Stimulated activated CD4-positive, alpha-beta T cell treated with anti-CD3 and anti-CD28 coated beads, TNF-alpha, amount 100 ng/mL, for 48 hours (primary cell): ENCODE results near the gene MAN1C1.

Experiments used
- DNase-seq, 3 donors: peaks; one replicate each; pipeline ENCODE4 v3.0.0-alpha.2; 2020; ENCODE audit warnings: low read depth in 3 of 3

MAN1C1 gene

GRCh38 chr1:25739341-25739740 lies 122.8 kb downstream of the MAN1C1 start:
- DNase-seq: no peak

GRCh38 chr1:25740071-25740470 lies 123.5 kb downstream of the MAN1C1 start:
- DNase-seq: no peak

GRCh38 chr1:25742316-25742715 lies 125.7 kb downstream of the MAN1C1 start:
- DNase-seq: no peak

GRCh38 chr1:25743164-25744139 lies 126.9 kb downstream of the MAN1C1 start:
- DNase-seq: no peak

GRCh38 chr1:25744140-25744581 lies 127.6 kb downstream of the MAN1C1 start:
- DNase-seq: no peak

- DNase-seq: no peak
Observed at GRCh38 chr1:25744636-25745425, 128.2 kb downstream of the MAN1C1 start.

- DNase-seq: no peak
Observed at GRCh38 chr1:25746299-25747045, 129.9 kb downstream of the MAN1C1 start.

GRCh38 chr1:25747046-25747719 lies 130.6 kb downstream of the MAN1C1 start:
- DNase-seq: no peak

- no peak for DNase-seq
Observed at GRCh38 chr1:25748531-25749205, 132.1 kb downstream of the MAN1C1 start.

- no peak for DNase-seq
Observed at GRCh38 chr1:25750923-25751605, 134.5 kb downstream of the MAN1C1 start.

- DNase-seq: no peak
Observed at GRCh38 chr1:25754470-25755181, 138.0 kb downstream of the MAN1C1 start.

- DNase-seq: no peak
Observed at GRCh38 chr1:25755475-25756125, 139.0 kb downstream of the MAN1C1 start.

GRCh38 chr1:25756215-25756614 lies 139.6 kb downstream of the MAN1C1 start:
- no peak for DNase-seq

GRCh38 chr1:25757151-25757845 lies 140.7 kb downstream of the MAN1C1 start:
- DNase-seq: no peak

GRCh38 chr1:25757846-25758185 lies 141.2 kb downstream of the MAN1C1 start:
- DNase-seq: no peak

GRCh38 chr1:25758466-25759070 lies 142.0 kb downstream of the MAN1C1 start:
- no peak for DNase-seq

- DNase-seq: no peak
Observed at GRCh38 chr1:25760122-25760719, 143.6 kb downstream of the MAN1C1 start.

- DNase-seq: no peak
Observed at GRCh38 chr1:25760871-25761270, 144.3 kb downstream of the MAN1C1 start.
